RWPE2 (cell line): Measurements from ENCODE around the gene MYO5B.

Experiments used
- ATAC-seq: fragments of 200-7000 bp; cut with Tn5 transposase; 3 replicates; pipeline ENCODE4 v1.9.1; 2021; ENCODE audit warnings: low read depth
- DNase-seq: peaks from one replicate; pipeline ENCODE4 v3.0.0-alpha.2; 2020; ENCODE audit warnings: low spot score
- H3K27ac ChIP-seq: fragments of 450-650 bp; 2 replicates; pipeline ENCODE4 v1.5.1; 2017; ENCODE audit warnings: mild to moderate bottlenecking; ENCODE audit not compliant: poor library complexity, severe bottlenecking
- H3K27me3 ChIP-seq: fragments of 250-450 bp; sonication (Bioruptor Pico); 2 replicates; pipeline ENCODE4 v1.5.1; 2021; ENCODE audit warnings: mild to moderate bottlenecking, moderate library complexity; ENCODE audit not compliant: insufficient read depth, poor library complexity, severe bottlenecking
- H3K36me3 ChIP-seq: fragments of 250-450 bp; sonication (Bioruptor Pico); 2 replicates; pipeline ENCODE4 v1.5.1; 2020; ENCODE audit warnings: low read depth, mild to moderate bottlenecking, moderate library complexity
- H3K4me1 ChIP-seq: fragments of 250-450 bp; sonication (Bioruptor Pico); 2 replicates; pipeline ENCODE4 v1.5.1; 2021; ENCODE audit warnings: mild to moderate bottlenecking, moderate library complexity; ENCODE audit not compliant: insufficient read depth, poor library complexity, severe bottlenecking
- H3K4me3 ChIP-seq: fragments of 250-450 bp; sonication (Bioruptor Pico); 2 replicates; pipeline ENCODE4 v1.5.1; 2021; ENCODE audit warnings: mild to moderate bottlenecking, moderate library complexity; ENCODE audit not compliant: severe bottlenecking
- H3K9me3 ChIP-seq: fragments of 250-450 bp; sonication (Bioruptor Pico); 2 replicates; pipeline ENCODE4 v1.5.1; 2021; ENCODE audit warnings: mild to moderate bottlenecking, moderate library complexity; ENCODE audit not compliant: severe bottlenecking
- TF ChIP-seq, protein P1 (sequence below): fragments of 450-650 bp; IDR thresholded peaks from one replicate; pipeline ENCODE4 v1.5.1; 2017; ENCODE audit warnings: mild to moderate bottlenecking, moderate library complexity; ENCODE audit not compliant: poor library complexity, severe bottlenecking

Gene MYO5B

DNA sequence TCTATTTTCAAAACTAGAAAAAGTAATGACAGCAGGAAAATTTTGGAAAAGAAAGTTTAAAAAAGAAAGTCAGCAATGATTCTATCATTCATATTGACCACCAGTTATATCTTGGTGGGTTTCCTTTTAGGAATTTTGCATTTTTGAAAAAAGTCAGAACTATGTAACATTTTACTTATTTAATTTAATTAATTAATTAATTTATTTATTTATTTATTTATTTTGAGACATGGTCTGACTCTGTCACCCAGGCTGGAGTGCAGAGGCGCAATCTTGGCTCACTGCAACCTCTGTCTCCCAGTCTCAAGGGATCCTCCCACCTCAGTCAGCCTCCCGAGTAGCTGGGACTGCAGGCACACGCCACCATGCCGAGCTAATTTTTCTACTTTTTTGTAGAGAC is 231.7 kb downstream of the MYO5B start:
- H3K9me3 ChIP-seq, result no peaks in the 10 kb centered on the region
- ATAC-seq (no peak), DNase-seq (no peak)
- no peak overlapping the region for H3K4me3 ChIP-seq
- TF ChIP-seq, protein P1, sequence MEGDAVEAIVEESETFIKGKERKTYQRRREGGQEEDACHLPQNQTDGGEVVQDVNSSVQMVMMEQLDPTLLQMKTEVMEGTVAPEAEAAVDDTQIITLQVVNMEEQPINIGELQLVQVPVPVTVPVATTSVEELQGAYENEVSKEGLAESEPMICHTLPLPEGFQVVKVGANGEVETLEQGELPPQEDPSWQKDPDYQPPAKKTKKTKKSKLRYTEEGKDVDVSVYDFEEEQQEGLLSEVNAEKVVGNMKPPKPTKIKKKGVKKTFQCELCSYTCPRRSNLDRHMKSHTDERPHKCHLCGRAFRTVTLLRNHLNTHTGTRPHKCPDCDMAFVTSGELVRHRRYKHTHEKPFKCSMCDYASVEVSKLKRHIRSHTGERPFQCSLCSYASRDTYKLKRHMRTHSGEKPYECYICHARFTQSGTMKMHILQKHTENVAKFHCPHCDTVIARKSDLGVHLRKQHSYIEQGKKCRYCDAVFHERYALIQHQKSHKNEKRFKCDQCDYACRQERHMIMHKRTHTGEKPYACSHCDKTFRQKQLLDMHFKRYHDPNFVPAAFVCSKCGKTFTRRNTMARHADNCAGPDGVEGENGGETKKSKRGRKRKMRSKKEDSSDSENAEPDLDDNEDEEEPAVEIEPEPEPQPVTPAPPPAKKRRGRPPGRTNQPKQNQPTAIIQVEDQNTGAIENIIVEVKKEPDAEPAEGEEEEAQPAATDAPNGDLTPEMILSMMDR, result no peak
- H3K4me1 ChIP-seq, result no peaks in the 10 kb centered on the region
- no peaks in the 10 kb centered on the region for H3K27me3 ChIP-seq
- H3K36me3 ChIP-seq, result no peaks in the 10 kb centered on the region
- no peak overlapping the region for H3K27ac ChIP-seq

DNA sequence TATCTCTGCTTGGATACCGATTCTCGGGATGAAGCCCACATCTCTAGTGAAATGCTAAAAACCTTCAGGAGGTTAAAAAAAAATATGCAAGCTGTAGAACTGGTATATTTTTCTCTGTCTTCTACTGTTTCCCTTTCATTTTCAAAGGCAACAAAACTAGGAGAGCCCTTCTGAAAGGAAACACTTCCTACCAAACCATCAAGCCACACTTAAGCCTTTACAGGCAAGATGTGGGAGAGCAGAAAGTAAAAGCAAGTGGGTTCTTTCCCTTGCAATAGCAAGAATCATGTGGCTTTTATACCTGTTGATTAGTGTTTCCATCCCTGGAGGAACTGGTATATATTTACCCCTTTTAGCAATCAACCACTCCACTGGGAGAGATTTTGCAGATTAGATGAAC is 233.7 kb downstream of the MYO5B start:
- no peaks in the 10 kb centered on the region for H3K36me3 ChIP-seq
- H3K9me3 ChIP-seq, result no peaks in the 10 kb centered on the region
- H3K27me3 ChIP-seq, result no peaks in the 10 kb centered on the region
- TF ChIP-seq, protein P1, result no peak
- ATAC-seq (no peak), DNase-seq (no peak)
- H3K4me3 ChIP-seq, result no peak overlapping the region
- H3K27ac ChIP-seq, result no peak overlapping the region
- H3K4me1 ChIP-seq, result no peaks in the 10 kb centered on the region

DNA sequence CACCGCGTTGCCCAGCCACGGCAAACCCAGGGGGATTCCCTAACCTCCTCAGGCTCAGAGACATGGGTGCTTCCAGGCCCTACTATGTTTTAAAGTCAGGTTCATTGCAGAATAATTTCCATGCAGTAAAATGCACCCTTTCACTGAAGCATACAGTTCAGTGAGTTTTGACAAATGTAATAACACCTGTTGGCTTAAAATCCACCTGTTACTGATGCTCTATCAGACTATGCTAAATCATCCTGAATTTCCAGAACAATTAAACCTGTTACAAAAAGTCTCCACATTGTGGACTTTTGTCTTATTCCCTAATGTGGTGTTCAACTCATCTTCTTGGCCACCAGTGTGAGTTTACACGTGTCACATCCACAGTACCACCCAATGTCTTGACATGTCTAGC is 234.6 kb downstream of the MYO5B start:
- Histone ChIP-seq H3K4me3 (no peak overlapping the region), H3K27ac (no peak overlapping the region), H3K4me1 (no peaks in the 10 kb centered on the region), H3K9me3 (no peaks in the 10 kb centered on the region), H3K27me3 (no peaks in the 10 kb centered on the region), H3K36me3 (no peaks in the 10 kb centered on the region)
- TF ChIP-seq, protein P1, result no peak
- no peak for DNase-seq
- ATAC-seq, result no peak

DNA sequence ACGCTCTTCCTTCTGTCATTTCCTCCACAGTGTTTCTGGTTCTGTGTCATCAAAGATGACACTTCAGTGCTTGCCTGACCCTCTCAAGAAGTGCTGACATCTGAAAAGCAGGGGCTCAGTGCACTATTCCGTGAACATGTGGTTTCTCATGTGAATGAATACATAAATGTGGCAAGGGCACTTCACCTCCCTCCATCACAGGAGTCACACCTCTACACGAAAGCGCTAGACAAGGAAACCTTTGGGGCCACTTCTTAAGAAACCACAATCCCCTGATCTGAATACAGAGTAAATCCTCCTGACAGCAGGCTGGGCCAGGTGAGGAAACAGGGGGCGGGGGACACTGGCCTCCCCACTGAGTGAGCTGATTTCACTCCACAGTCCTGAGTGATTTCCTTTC is 235.8 kb downstream of the MYO5B start:
- ATAC-seq (no peak), DNase-seq (no peak)
- H3K27me3 ChIP-seq, result no peaks in the 10 kb centered on the region
- TF ChIP-seq, protein P1, result no peak
- H3K36me3 ChIP-seq, result no peaks in the 10 kb centered on the region
- no peak overlapping the region for H3K4me3 ChIP-seq
- H3K27ac ChIP-seq, result no peak overlapping the region
- H3K9me3 ChIP-seq, result no peaks in the 10 kb centered on the region
- no peaks in the 10 kb centered on the region for H3K4me1 ChIP-seq

DNA sequence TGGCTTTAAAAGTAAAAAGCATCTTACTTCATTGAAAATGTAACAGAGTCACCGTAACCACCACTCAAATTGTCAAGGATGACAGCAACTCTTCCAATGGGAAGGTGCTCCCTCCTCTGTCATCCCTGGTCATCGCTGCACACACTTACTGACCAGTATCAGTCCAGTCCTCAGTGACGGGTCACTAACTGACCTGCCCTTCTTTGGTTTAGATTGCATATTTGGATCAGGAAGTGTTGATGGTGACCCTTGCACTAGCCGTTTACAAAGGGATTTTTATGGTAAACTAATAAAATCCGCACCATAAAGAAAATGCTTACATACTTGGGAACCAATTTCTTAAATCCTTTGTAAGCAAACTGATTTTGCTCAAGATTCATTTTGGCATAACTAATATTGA is 239.7 kb downstream of the MYO5B start:
- H3K4me3 ChIP-seq, result no peak overlapping the region
- no peaks in the 10 kb centered on the region for H3K4me1 ChIP-seq
- H3K9me3 ChIP-seq, result no peaks in the 10 kb centered on the region
- no peak for DNase-seq
- no peaks in the 10 kb centered on the region for H3K36me3 ChIP-seq
- H3K27me3 ChIP-seq, result no peaks in the 10 kb centered on the region
- no peak overlapping the region for H3K27ac ChIP-seq
- ATAC-seq, result no peak
- TF ChIP-seq, protein P1, result no peak
